ENCODE measurements around the gene DNAH6.

- TF ChIP-seq CTCF (IDR thresholded peaks at IDR 0.05): no peak
- no peak for TF ChIP-seq POLR2A (IDR thresholded peaks at IDR 0.05)
- no peak for TF ChIP-seq EP300 (IDR thresholded peaks at IDR 0.05)
- no peak for TF ChIP-seq POLR2AphosphoS5 (IDR thresholded peaks at IDR 0.05)
Measured at GRCh38 chr2:84713441-84713840, 197.1 kb downstream of the DNAH6 start.
